Measurements from ENCODE around the gene BCAT1. TPM values are rescaled to one million over a fixed set of nuclear protein-coding genes. Genes with fewer than 3 reads are reported as not detected.

The BCAT1 gene, protein sequence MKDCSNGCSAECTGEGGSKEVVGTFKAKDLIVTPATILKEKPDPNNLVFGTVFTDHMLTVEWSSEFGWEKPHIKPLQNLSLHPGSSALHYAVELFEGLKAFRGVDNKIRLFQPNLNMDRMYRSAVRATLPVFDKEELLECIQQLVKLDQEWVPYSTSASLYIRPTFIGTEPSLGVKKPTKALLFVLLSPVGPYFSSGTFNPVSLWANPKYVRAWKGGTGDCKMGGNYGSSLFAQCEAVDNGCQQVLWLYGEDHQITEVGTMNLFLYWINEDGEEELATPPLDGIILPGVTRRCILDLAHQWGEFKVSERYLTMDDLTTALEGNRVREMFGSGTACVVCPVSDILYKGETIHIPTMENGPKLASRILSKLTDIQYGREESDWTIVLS
- 14.6 and 67.7 TPM in 2 replicates for total RNA-seq

GRCh38 chr12:24948757-24949722 lies at the start of gene BCAT1:
BCAT1 (minus strand) TSS chr12:24949101; CDS start chr12:24948932, 169 bp downstream.
- no peak for DNase-seq (ENCODE audit: low read depth)
- H3K4me3 ChIP-seq (ENCODE audit: low read depth, low read length) = peak within 1 kb of the TSS; percentile 72
- no peak for TF ChIP-seq CTCF (conservative IDR thresholded peaks at IDR 0.05; ENCODE audit: low read depth, low read length)

DNA sequence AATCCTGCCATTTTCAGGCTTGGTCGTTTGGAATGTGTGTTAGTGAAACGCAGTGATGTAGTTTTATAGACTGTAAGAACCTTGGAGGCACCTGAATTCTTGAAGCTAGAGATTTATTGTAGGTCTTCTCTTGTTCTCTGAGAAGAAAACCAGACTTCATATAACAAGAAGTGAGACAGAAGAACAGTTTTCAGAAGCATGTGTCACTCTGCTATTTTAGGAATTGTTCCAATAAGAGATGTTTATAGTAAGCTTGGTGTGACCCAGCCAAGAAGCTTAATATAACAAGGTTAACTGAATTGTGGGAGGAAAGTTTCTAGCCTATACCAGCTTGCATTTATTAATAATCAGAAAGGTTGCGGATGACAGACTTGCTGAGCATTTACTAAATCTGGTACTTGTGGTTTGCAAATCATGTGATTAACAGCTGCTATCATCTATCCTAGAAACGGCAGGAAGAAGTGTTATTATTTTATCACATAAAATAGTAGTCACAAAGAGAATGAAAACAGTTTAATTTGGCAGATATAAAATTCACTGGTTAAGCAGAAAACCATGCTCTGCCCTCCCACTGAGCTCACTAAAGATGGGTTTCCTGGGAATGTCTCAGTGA lies 49.2 kb upstream of the BCAT1 start:
- DNase-seq (ENCODE audit: low read depth) = no peak
- H3K4me3 ChIP-seq (ENCODE audit: low read depth, low read length) = no peak overlapping the region
- TF ChIP-seq CTCF (conservative IDR thresholded peaks at IDR 0.05; ENCODE audit: low read depth, low read length) = no peak

DNA sequence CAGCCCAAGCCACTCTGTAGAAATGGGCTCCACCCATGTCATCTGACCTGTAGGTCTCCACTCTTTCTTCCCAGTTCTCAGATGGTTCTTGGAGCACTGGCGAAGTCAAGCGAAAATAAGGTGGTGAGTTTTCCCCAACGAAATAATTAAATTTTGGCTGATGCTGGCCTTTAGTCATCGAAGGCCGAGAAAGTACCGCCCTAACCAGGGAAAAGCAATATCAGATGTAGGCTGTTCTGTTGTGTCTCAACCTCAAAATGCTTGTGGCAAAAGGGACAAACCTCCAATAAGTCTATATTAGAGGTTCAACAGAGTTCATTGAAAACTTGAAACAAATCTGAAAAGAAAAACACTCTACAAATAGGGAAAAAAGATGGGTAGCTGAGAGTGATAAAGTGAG lies 48.6 kb upstream of the BCAT1 start:
- no peak for DNase-seq (ENCODE audit: low read depth)
- H3K4me3 ChIP-seq (ENCODE audit: low read depth, low read length) = no peak overlapping the region
- TF ChIP-seq CTCF (conservative IDR thresholded peaks at IDR 0.05; ENCODE audit: low read depth, low read length) = no peak

GRCh38 chr12:24996820-24997219 lies 47.9 kb upstream of the BCAT1 start:
- DNase-seq (ENCODE audit: low read depth) = no peak
- no peak for TF ChIP-seq CTCF (conservative IDR thresholded peaks at IDR 0.05; ENCODE audit: low read depth, low read length)
- H3K4me3 ChIP-seq (ENCODE audit: low read depth, low read length) = no peak overlapping the region

- TF ChIP-seq CTCF (conservative IDR thresholded peaks at IDR 0.05; ENCODE audit: low read depth, low read length) = no peak
Observed at GRCh38 chr12:24996102-24996797, 47.3 kb upstream of the BCAT1 start.

GRCh38 chr12:24993793-24994192 lies 44.9 kb upstream of the BCAT1 start:
- H3K4me3 ChIP-seq (ENCODE audit: low read depth, low read length) = no peak overlapping the region
- no peak for TF ChIP-seq CTCF (conservative IDR thresholded peaks at IDR 0.05; ENCODE audit: low read depth, low read length)
- no peak for DNase-seq (ENCODE audit: low read depth)

More at GRCh38 chr12:24996102-24996797, 47.3 kb upstream of the BCAT1 start:
- DNase-seq (ENCODE audit: low read depth) = no peak
- no peak overlapping the region for H3K4me3 ChIP-seq (ENCODE audit: low read depth, low read length)
